Stimulated activated CD4-positive, alpha-beta T cell treated with anti-CD3 and anti-CD28 coated beads, Interleukin-4, amount 100 ng/mL, for 4 hours (primary cell): ENCODE data around the gene RFNG.

ENCODE experiments used
- DNase-seq, 2 experiments: peaks; one replicate each; pipeline ENCODE4 v3.0.0-alpha.2; 2020

The RFNG gene

DNA sequence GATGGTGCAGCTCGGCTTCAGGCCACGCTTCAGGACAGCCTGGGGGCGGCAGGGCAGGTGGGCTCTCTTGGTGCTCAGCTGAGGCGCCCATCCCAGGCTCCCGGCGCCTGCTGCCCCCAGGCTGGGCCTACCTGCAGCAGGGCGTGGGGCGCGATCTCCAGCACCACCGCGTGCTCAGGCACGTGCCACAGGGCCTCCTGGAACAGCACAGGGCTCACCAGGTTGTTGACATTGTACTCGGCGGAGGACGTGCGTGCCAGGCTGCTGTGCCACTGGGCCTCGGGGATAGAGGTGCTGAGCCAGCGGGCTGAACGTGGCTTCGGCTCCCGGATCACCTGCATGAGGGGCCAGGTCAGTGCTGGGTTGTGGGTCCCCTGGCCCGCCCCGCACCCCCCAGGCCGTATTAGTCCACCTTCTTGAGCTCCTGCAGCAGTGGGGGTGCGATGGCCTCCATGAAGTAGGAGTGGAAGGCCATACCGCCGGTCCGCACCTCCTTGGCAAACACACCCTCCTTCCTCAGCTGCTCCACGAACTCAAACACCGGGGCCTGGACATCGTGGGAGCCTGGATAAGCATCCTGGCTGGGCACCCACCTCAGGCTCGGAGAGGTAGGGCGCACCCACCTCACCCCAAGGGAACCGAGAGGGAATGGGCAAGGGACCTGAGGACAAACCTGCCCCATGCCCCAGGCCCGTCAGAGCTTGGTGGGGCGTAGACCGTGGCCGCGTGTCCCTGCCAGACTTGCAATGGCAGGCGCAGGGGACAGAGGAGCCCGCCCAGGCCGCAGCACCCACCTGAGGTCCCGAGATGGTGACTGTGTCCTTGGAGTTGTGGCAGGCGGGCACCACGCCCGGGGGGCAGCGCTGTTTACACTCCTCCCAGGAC lies 37.5 kb upstream of the RFNG start:
- peak in 1 of 2 experiments; percentile 1 for DNase-seq

GRCh38 chr17:82087961-82088837 lies 36.6 kb upstream of the RFNG start:
- DNase-seq, result no peak

GRCh38 chr17:82086941-82087906 lies 35.6 kb upstream of the RFNG start:
- DNase-seq, result peak in 1 of 2 experiments; percentile 1

DNA sequence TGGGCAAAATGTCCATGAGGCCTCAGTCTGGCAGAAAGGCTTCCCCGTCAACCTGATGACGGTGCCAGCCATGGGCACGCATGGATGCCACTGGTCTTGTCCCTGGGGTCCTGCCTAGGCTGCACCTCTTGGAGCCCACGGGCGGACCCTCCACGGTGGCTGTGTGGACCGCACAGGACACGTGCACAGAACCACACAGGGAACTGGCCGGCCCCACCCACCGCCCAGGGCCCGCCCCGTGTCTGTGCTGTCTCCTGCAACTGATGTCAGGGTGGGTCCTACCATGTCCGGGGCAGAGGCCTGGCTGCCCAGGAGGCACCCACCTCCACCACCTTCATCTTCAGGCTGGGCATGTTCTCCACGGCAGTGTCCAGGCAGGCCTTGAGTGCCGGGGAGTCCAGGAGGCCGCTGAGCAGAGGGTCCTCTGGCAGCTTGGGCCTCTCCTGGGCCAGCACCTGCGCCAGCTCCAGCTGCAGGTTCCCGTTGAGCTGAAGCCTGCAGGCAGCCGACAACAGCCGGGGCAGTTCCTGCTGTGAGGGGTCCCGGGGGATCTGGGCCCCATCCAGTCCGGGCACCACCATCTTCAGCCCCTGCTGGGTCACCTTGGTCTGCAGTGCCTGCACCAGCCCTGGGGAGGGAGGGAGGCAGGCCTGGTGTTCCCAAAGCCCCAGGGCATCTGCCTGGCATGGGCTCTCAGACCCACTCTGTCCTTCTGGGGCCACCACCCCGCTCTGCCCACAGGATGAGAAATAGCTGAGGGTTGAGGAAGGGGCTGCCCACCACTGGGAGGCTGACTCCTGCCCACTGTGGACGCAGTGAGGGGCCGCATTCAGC lies 34.5 kb upstream of the RFNG start:
- peak in 1 of 2 experiments; percentile 0 for DNase-seq

DNA sequence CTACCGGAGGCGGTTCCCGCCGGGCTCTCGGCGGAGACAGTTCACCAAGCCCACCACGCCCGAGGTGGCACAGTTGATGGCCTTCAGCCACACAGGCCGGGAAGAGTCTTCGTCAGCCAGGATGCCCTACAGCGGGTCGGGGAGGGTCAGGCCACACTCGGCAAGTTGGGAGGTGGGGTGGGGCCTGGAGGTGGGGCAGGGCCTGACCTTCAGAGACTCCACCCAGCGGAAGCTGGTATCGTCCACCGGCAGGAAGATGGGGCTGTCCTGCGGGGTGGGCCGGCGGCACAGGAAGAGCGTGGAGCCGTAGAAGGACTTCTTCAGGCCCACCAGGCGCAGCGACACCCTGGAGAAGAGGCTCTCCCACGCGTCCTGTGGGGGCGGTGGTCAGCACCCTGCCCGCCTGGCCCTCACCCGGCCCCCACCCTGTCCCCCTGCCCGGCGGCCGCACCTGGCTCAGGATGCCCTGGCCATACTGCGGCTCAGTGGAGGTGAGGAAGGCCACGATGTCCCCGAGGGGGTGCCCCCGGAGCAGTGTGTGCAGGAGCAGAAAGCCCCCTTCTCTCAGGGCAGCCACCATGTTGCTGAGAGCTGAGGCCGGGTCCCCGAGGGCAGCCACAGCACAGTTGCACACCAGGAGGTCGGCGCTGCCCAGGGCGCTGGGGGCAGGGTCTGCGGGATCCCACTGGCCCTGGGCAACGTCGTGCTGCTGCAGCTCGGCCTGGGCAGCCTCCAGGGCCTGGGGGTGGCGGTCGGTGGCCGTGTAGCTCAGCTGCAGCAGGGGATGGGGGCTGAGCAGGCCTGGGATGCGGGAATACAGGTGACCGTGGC lies 33.6 kb upstream of the RFNG start:
- no peak for DNase-seq

GRCh38 chr17:82084373-82085030 lies 32.9 kb upstream of the RFNG start:
- DNase-seq, result no peak

- DNase-seq, result no peak
These were observed 32.1 kb upstream of the RFNG start for GRCh38 chr17:82083533-82084359.

DNA sequence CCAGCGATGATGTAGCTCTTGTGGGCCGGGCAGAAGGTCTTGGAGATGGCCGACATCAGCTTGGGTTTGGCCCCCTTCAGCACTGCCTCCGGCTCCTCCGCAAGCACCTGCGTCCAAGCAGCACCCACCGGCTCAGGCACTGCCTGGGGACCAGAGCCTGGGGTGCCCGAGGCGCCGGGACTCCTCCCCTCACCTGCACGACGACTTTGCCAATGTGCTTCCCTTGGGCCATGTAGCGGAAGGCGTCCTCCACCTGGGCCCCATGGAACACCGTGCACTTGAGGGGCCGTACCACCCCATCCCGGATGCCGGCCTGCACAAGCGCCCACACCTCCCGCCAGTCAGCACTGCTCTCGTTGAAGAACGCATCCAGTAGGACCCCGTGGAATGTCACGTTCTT lies 31.4 kb upstream of the RFNG start:
- no peak for DNase-seq

DNA sequence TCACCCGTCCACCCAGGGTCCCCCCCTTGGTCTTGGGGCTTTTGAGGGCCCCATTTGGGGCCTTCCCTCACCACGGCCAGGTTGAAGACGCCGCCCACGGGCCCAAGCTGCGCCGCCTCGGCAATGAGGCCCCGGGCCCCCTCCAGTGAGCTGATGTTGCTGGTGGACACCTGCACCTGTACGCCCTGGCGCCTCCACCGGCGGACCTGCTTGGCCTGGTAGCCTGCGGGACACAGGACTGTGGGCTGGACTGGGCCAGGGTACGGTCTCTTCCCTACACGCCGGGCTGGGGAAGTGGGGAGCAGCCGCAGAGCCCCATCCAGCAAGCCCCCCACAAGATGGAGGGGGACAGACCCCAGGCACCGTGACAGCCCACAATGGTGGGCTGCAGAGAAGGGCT lies 30.8 kb upstream of the RFNG start:
- no peak for DNase-seq

DNA sequence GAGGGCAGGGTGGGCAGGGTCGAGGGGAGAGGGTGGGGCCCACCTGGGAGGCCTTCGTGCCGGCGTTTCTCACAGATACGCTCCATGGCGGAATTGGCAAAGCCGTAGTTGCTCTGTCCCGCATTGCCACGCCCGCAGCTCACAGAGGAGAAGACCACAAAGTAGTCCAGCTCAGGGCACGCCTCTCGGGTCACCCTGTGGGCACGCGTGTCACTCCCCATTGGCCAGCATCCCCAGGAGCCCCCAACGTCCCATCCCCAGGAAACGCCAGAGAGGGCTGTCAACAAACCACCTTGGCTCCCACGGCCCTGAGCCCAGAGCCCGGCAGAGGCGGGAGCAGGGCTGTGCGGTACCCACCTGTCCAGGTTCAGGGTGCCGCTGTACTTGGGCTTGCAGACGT lies 30.4 kb upstream of the RFNG start:
- no peak for DNase-seq

- no peak for DNase-seq
These were observed 29.9 kb upstream of the RFNG start for GRCh38 chr17:82081546-82081945.

DNA sequence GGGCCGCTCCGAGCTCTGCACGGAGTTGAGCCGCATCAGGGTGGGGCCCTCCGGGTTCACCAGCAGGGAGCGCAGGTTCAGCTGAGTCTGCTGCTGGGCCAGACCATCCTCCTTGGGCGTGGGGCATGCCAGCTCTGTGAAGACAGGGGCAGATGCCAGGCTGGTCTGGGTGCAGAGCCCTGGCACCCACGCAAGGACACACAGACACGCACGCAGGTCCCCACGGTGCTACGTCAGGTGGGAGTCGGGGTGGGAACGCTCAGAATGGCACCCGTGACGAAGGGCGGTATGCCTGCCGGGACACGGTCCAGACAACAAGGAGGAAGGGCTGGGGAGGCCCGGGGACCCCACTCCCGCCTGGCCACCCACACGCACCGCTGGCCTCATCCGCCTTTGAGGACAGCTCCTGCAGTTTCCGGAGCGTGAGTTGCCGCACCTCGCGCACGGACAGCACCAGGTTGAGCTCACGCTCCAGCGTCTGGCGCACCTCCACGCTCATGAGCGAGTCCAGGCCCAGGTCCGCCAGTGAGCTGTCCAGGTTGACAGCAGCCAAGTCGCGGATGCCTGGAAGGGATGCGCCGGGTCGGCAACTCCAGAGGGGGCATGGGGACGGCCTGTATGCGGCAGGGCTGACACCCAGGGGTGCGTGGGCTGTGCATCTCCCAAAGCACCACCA lies 29.3 kb upstream of the RFNG start:
- no peak for DNase-seq

GRCh38 chr17:82080048-82080788 lies 28.6 kb upstream of the RFNG start:
- DNase-seq, result no peak

DNA sequence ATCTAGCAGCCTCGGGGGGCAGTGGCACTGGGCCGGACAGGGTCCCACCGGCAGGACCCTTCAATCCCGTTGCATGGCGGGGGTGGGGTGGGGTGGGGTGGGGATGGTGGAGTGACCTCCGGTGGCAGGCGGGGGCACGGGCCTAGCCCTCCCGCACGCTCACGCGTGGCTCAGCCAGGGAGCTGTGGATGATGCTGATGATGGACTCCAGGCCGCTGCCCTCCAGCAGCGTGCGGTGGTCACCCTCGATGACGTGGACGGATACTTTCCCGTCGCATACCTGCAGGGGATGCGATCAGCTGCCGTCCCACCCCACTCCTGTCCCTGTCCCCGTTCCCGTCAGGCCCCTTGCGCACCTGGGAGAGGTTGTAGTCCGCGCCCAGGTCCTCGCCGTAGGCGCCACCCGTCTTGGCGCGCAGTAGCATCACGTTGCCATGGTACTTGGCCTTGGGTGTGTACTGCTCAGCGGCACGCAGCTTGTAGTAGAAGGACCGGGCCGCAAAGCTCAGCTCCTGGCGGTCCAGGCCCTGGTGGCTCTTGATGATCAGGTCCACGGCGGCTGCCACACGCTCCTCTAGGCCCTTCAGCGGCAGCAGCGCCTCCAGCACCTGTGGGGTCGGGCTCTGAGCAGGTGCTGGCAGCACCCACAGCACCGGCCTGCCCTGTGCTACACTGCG lies 27.5 kb upstream of the RFNG start:
- no peak for DNase-seq

GRCh38 chr17:82078433-82078832 lies 26.8 kb upstream of the RFNG start:
- DNase-seq, result no peak

GRCh38 chr17:82077617-82078358 lies 26.2 kb upstream of the RFNG start:
- no peak for DNase-seq
